ENCODE measurements around the gene AJAP1.

The AJAP1 gene

GRCh38 chr1:4794020-4794780, 139.8 kb downstream of the AJAP1 start:
- H3K9me3 ChIP-seq = no peaks in the 10 kb centered on the region
- H3K4me3 ChIP-seq (ENCODE audit: low read depth, low read length) = no peak overlapping the region
- no peak for TF ChIP-seq CTCF (IDR thresholded peaks at IDR 0.05; ENCODE audit: low read depth, low read length)
- H3K36me3 ChIP-seq = no peaks in the 10 kb centered on the region
- H3K27me3 ChIP-seq = no peaks in the 10 kb centered on the region
- H3K4me1 ChIP-seq = no peaks in the 10 kb centered on the region
- peak; percentile 25 for DNase-seq

GRCh38 chr1:4796161-4797015, 142.0 kb downstream of the AJAP1 start:
- Histone ChIP-seq H3K9me3 (no peaks in the 10 kb centered on the region), H3K4me3 (ENCODE audit: low read depth, low read length) (no peak overlapping the region), H3K36me3 (no peaks in the 10 kb centered on the region), H3K27me3 (no peaks in the 10 kb centered on the region), H3K4me1 (no peaks in the 10 kb centered on the region)
- DNase-seq = no peak
- no peak for TF ChIP-seq CTCF (IDR thresholded peaks at IDR 0.05; ENCODE audit: low read depth, low read length)

- Histone ChIP-seq H3K36me3 (no peaks in the 10 kb centered on the region), H3K4me3 (ENCODE audit: low read depth, low read length) (no peak overlapping the region), H3K4me1 (no peaks in the 10 kb centered on the region), H3K9me3 (no peaks in the 10 kb centered on the region), H3K27me3 (no peaks in the 10 kb centered on the region)
- TF ChIP-seq CTCF (IDR thresholded peaks at IDR 0.05; ENCODE audit: low read depth, low read length) = no peak
- DNase-seq = no peak
Measured at GRCh38 chr1:4797016-4797410, 142.6 kb downstream of the AJAP1 start.

DNA sequence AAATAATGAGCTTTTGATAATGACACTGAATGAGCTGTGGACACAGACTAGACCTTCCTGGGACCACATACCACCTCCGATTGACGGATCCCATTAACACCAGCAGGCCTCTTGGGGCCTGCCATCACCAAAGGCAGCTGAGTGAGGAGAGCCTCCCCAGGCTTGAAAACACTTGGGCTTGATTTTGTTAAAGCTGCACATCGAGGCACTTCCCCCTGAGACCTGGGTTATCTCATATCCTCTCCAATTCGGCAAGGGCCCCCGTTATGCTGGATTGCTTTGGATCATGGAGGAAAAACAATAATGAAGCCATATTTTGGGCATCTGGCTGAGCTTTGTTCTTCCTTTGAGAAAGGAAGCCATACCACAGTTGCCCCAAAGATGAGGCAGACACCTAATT, 143.0 kb downstream of the AJAP1 start:
- H3K4me3 ChIP-seq (ENCODE audit: low read depth, low read length) = no peak overlapping the region

GRCh38 chr1:4801192-4801924, 146.9 kb downstream of the AJAP1 start:
- H3K36me3 ChIP-seq = no peaks in the 10 kb centered on the region
- H3K4me1 ChIP-seq = no peaks in the 10 kb centered on the region
- DNase-seq = peak; percentile 15
- TF ChIP-seq CTCF (IDR thresholded peaks at IDR 0.05; ENCODE audit: low read depth, low read length) = no peak
- H3K4me3 ChIP-seq (ENCODE audit: low read depth, low read length) = no peak overlapping the region
- no peaks in the 10 kb centered on the region for H3K9me3 ChIP-seq
- H3K27me3 ChIP-seq = no peaks in the 10 kb centered on the region

More for the DNA sequence above, 143.0 kb downstream of the AJAP1 start:
- no peak for TF ChIP-seq CTCF (IDR thresholded peaks at IDR 0.05; ENCODE audit: low read depth, low read length)
- H3K9me3 ChIP-seq = no peaks in the 10 kb centered on the region
- H3K4me1 ChIP-seq = no peaks in the 10 kb centered on the region
- H3K36me3 ChIP-seq = no peaks in the 10 kb centered on the region
- no peaks in the 10 kb centered on the region for H3K27me3 ChIP-seq
- DNase-seq = no peak
